Lung (tissue), 12 donors: ENCODE results near the gene SEC11A. TPM values are rescaled to one million over a fixed set of nuclear protein-coding genes. Genes with fewer than 3 reads are reported as not detected.
"Not testable (repeated sequence)": the region's sequence is repeated elsewhere in the genome, so short reads cannot be mapped to it uniquely, and the experiment has no call there.

Experiments used
- ATAC-seq: fragments of 200-7000 bp; cut with Tn5 transposase; one replicate; pipeline ENCODE4 v1.9.1; 2020; ENCODE audit warnings: moderate number of reproducible peaks; ENCODE audit not compliant: insufficient read depth, low FRiP score
- DNase-seq, 3 donors: peaks; one replicate each; pipeline ENCODE4 v3.0.0-alpha.2; 2013 to 2017
- H3K27ac ChIP-seq, 2 donors: one replicate each; pipeline ENCODE4 v1.5.1; 2013; ENCODE audit warnings: mild to moderate bottlenecking in 2 of 2, moderate library complexity in 2 of 2, control low read depth in 1 of 2, inconsistent platforms in 1 of 2, low read depth in 1 of 2, low read length in 1 of 2
- H3K27me3 ChIP-seq, 3 donors: one replicate each; pipeline ENCODE4 v1.5.1; 2013; ENCODE audit warnings: low read length in 2 of 3; ENCODE audit not compliant: control insufficient read depth in 3 of 3, insufficient read depth in 3 of 3
- H3K36me3 ChIP-seq, 4 donors: one replicate each; pipeline ENCODE4 v1.5.1; 2013; ENCODE audit warnings: low read length in 4 of 4, mild to moderate bottlenecking in 1 of 4, moderate library complexity in 1 of 4; ENCODE audit not compliant: control insufficient read depth in 4 of 4, insufficient read depth in 4 of 4
- H3K4me1 ChIP-seq, 5 donors: one replicate each; pipeline ENCODE4 v1.5.1; 2013; ENCODE audit warnings: low read length in 5 of 5, mild to moderate bottlenecking in 2 of 5, moderate library complexity in 1 of 5; ENCODE audit not compliant: control insufficient read depth in 5 of 5, insufficient read depth in 5 of 5
- H3K4me3 ChIP-seq: one replicate; pipeline ENCODE4 v1.5.1; 2013; ENCODE audit warnings: mild to moderate bottlenecking, control low read depth, moderate library complexity
- H3K9ac ChIP-seq, 2 donors: one replicate each; pipeline ENCODE4 v1.5.1; 2013; ENCODE audit warnings: low read length in 2 of 2, control low read depth in 1 of 2; ENCODE audit not compliant: insufficient read depth in 1 of 2
- H3K9me3 ChIP-seq, 4 donors: one replicate each; pipeline ENCODE4 v1.5.1; 2013; ENCODE audit warnings: low read length in 3 of 4, mild to moderate bottlenecking in 1 of 4, moderate library complexity in 1 of 4; ENCODE audit not compliant: control insufficient read depth in 4 of 4, insufficient read depth in 3 of 4
- WGBS, 2 donors: extraction: QIAGEN DNeasy Blood & Tissue Kit; methylation state at CpG; one replicate each; pipeline ENCODE4 v1.1.7; 2013; 5-methylcytosine and 5-hydroxymethylcytosine counted together
- polyA plus RNA-seq, 2 donors: library from polyadenylated mRNA; stranded (reverse); fragments of 200-250 nt; gene quantifications; one replicate each; pipeline ENCODE4 v1.2.1, GENCODE V29; 2013
- total RNA-seq, 2 donors: library from RNA; depleted of rRNA in 1 of 2; stranded (reverse); fragments of >200 nt in 1 of 2; gene quantifications; one replicate each; pipeline ENCODE4 v1.2.1, GENCODE V29; 2014 to 2021
- TF ChIP-seq, protein P1 (sequence below): IDR thresholded peaks from 2 replicates; pipeline ENCODE4 v1.5.1; 2012; ENCODE audit warnings: mild to moderate bottlenecking; ENCODE audit errors: control extremely low read depth, extremely low read depth
- donor health status: control.
- donor health status: control.
- donor health status: Bipolar disorder and iron deficiency.
- donor health status: healthy.
- donor health status: DM: yes; HTN: yes; CAD: no.

SEC11A gene
- total and polyA plus RNA-seq, 4 donors, result 119 to 170 (median 143) TPM

DNA sequence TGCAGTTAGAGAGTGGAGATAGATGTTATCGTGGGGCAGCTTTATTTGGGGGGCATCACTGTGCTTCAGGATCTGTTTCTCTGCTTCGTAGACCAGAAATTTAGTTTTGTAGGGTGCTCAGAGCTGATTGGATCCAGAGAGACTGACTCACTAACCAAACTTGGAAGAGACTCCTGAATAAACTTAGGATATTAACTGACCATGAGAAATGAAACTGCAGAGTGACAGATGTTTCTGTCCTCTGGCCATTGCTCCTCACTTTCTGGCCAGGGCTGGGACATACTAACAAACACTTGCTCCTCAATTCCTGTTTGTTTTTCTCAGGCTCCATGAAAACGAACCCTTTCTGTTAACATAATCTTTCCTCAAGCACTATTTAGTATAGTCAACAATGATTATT lies 36.8 kb upstream of the SEC11A start:
- ATAC-seq, result no peak
- Histone ChIP-seq H3K36me3 (no peaks in the 10 kb centered on the region), H3K9me3 (no peaks in the 10 kb centered on the region), H3K27ac (peak overlapping the region in 1 of 2 donors; percentile 51), H3K4me1 (peaks cover 0 to 20% (median 15%) of the 10 kb centered on the region in 5 donors), H3K4me3 (no peak overlapping the region), H3K27me3 (no peaks in the 10 kb centered on the region), H3K9ac (no peak overlapping the region)
- WGBS, 2 donors, result 52 to 75% methylated on average over 3 of the region's 3 CpGs
- TF ChIP-seq, protein P1, sequence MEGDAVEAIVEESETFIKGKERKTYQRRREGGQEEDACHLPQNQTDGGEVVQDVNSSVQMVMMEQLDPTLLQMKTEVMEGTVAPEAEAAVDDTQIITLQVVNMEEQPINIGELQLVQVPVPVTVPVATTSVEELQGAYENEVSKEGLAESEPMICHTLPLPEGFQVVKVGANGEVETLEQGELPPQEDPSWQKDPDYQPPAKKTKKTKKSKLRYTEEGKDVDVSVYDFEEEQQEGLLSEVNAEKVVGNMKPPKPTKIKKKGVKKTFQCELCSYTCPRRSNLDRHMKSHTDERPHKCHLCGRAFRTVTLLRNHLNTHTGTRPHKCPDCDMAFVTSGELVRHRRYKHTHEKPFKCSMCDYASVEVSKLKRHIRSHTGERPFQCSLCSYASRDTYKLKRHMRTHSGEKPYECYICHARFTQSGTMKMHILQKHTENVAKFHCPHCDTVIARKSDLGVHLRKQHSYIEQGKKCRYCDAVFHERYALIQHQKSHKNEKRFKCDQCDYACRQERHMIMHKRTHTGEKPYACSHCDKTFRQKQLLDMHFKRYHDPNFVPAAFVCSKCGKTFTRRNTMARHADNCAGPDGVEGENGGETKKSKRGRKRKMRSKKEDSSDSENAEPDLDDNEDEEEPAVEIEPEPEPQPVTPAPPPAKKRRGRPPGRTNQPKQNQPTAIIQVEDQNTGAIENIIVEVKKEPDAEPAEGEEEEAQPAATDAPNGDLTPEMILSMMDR, result no peak
- no peak for DNase-seq

DNA sequence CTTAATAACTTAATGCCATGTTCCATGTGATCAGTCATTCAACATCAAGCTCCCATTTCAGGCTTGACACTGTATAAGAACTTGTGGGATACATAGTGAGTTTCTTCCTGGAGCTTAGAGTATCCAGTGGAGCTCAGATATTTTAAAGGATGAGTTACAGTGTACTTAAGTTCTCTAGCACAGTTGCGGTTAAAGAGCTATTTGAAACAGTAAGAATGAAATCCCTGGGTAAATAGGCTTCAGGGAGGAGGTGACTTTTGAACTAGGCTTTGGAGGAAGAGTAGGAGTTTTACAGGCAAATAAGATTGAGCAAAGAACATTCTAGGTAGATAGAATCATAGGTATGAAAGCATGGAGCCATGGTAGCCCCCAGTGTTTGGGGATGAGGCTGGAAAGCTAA lies 36.3 kb upstream of the SEC11A start:
- H3K36me3 ChIP-seq, result no peaks in the 10 kb centered on the region
- TF ChIP-seq, protein P1, result no peak
- ATAC-seq (no peak), DNase-seq (no peak)
- no peaks in the 10 kb centered on the region for H3K27me3 ChIP-seq
- 94 to 95% methylated on average over 1 of the region's 1 CpG for WGBS, 2 donors
- H3K4me1 ChIP-seq, result peaks cover 2 to 20% (median 15%) of the 10 kb centered on the region in 5 donors
- no peak overlapping the region for H3K9ac ChIP-seq
- no peaks in the 10 kb centered on the region for H3K9me3 ChIP-seq
- H3K4me3 ChIP-seq, result no peak overlapping the region
- peak overlapping the region in 1 of 2 donors; percentile 51 for H3K27ac ChIP-seq

DNA sequence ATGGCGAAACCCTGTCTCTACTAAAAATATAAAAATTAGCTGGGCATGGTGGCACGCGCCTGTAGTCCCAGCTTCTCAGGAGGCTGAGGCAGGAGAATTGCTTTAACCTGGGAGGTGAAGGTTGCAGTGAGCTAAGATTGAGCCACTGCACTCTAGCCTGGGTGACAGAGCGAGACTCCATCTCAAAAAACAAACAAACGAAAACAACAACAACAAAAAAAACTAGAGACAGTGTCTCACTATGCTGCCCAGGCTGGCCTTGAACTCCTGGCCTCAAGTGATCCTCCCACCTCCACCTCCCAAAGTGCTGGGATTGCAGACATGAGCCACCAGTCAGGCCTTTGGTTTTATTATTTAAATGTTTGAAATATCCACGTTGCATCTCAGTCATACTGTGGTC lies 35.8 kb upstream of the SEC11A start:
- H3K9ac ChIP-seq, H3K36me3 ChIP-seq, H3K27ac ChIP-seq, ATAC-seq, DNase-seq, H3K27me3 ChIP-seq, H3K4me3 ChIP-seq, H3K9me3 ChIP-seq: not testable (repeated sequence)
- peaks cover 7 to 20% (median 15%) of the 10 kb centered on the region in 5 donors for H3K4me1 ChIP-seq
- 89 to 90% methylated on average over 6 of the region's 6 CpGs for WGBS, 2 donors

DNA sequence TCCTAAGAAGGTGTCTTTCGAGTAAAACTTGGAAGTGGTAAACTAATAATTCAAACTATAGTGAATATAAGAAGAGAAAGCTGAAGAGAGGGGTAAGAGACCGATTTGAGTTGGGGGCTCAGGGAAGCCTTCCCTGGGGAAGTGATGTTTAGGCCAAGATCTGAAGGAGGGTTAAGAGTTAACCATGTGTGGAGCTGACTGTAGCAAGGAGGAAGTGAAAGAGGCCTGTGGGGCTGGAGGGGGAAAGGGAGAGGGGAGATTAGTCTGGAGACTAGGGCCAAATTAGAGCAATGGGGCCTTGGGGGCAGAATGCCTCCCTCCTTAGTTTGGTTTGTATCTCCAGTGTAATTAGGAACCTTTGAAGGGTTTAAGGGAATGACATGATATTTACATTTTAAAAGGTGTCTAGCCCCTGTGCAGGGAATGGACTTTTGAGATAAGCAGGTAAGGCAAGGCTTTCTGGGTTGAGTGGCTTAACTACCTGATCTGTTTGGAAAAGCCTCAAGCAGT lies 34.7 kb upstream of the SEC11A start:
- Histone ChIP-seq H3K9ac (peak overlapping the region; percentile 8 to 26), H3K9me3 (no peaks in the 10 kb centered on the region), H3K27ac (peak overlapping the region in 1 of 2 donors; percentile 24), H3K4me1 (peaks cover 7 to 20% (median 9%) of the 10 kb centered on the region in 5 donors), H3K36me3 (no peaks in the 10 kb centered on the region), H3K27me3 (no peaks in the 10 kb centered on the region), H3K4me3 (no peak overlapping the region)
- no peak for ATAC-seq
- TF ChIP-seq, protein P1, result no peak
- WGBS, 2 donors, result 22 to 24% methylated on average over 2 of the region's 2 CpGs
- DNase-seq, result peak in 1 of 3 donors; percentile 18
